BE2C (cell line): ENCODE measurements around the gene FBLN2.

Source experiments
- DNase-seq: peaks from one replicate; pipeline ENCODE4 v3.0.0-alpha.2; 2020
- H3K27me3 ChIP-seq: fragments of 250-450 bp; sonication (Bioruptor Pico); 2 replicates; pipeline ENCODE4 v1.5.1; 2020; ENCODE audit warnings: mild to moderate bottlenecking
- H3K36me3 ChIP-seq: fragments of 250-450 bp; sonication (Bioruptor Pico); 2 replicates; pipeline ENCODE4 v1.5.1; 2020; ENCODE audit warnings: mild to moderate bottlenecking
- H3K4me1 ChIP-seq: fragments of 250-450 bp; sonication (Bioruptor Pico); 2 replicates; pipeline ENCODE4 v1.5.1; 2020
- H3K4me3 ChIP-seq: 2 replicates; pipeline ENCODE4 v1.5.1; 2011; ENCODE audit warnings: low read depth, low read length
- H3K9me3 ChIP-seq: fragments of 250-450 bp; sonication (Bioruptor Pico); 2 replicates; pipeline ENCODE4 v1.5.1; 2020
- CTCF ChIP-seq: IDR thresholded peaks from 2 replicates; pipeline ENCODE4 v1.5.1; 2012; ENCODE audit warnings: mild to moderate bottlenecking, low read depth, low read length

The FBLN2 gene

GRCh38 chr3:13617097-13617738 lies 68.3 kb downstream of the FBLN2 start:
- no peak overlapping the region for H3K4me3 ChIP-seq
- H3K36me3 ChIP-seq: no peaks in the 10 kb centered on the region
- no peak for DNase-seq
- TF ChIP-seq CTCF: no peak
- no peaks in the 10 kb centered on the region for H3K27me3 ChIP-seq
- H3K4me1 ChIP-seq: peaks cover 4% of the 10 kb centered on the region; the same call in 1 of the 2 replicates
- no peaks in the 10 kb centered on the region for H3K9me3 ChIP-seq

GRCh38 chr3:13617981-13618380 lies 69.1 kb downstream of the FBLN2 start:
- no peak for TF ChIP-seq CTCF

GRCh38 chr3:13618836-13619235 lies 69.9 kb downstream of the FBLN2 start:
- Histone ChIP-seq H3K4me1 (peaks cover 5% of the 10 kb centered on the region; the same call in 1 of the 2 replicates), H3K36me3 (no peaks in the 10 kb centered on the region), H3K27me3 (no peaks in the 10 kb centered on the region), H3K4me3 (no peak overlapping the region), H3K9me3 (no peaks in the 10 kb centered on the region)
- DNase-seq: no peak
- no peak for TF ChIP-seq CTCF

More at GRCh38 chr3:13617981-13618380, 69.1 kb downstream of the FBLN2 start:
- Histone ChIP-seq H3K9me3 (no peaks in the 10 kb centered on the region), H3K36me3 (no peaks in the 10 kb centered on the region), H3K4me3 (no peak overlapping the region), H3K27me3 (no peaks in the 10 kb centered on the region), H3K4me1 (peaks cover 5% of the 10 kb centered on the region; the same call in 1 of the 2 replicates)
- DNase-seq: no peak

GRCh38 chr3:13619661-13620230 lies 70.8 kb downstream of the FBLN2 start:
- Histone ChIP-seq H3K27me3 (no peaks in the 10 kb centered on the region), H3K36me3 (no peaks in the 10 kb centered on the region), H3K4me1 (peaks cover 5% of the 10 kb centered on the region; the same call in 1 of the 2 replicates), H3K9me3 (no peaks in the 10 kb centered on the region), H3K4me3 (no peak overlapping the region)
- no peak for DNase-seq
- no peak for TF ChIP-seq CTCF

GRCh38 chr3:13620281-13620680 lies 71.4 kb downstream of the FBLN2 start:
- no peak for DNase-seq
- H3K4me1 ChIP-seq: peaks cover 5% of the 10 kb centered on the region; the same call in 1 of the 2 replicates
- H3K36me3 ChIP-seq: no peaks in the 10 kb centered on the region
- H3K4me3 ChIP-seq: no peak overlapping the region
- TF ChIP-seq CTCF: no peak
- H3K27me3 ChIP-seq: no peaks in the 10 kb centered on the region
- H3K9me3 ChIP-seq: no peaks in the 10 kb centered on the region

GRCh38 chr3:13620776-13621365 lies 71.9 kb downstream of the FBLN2 start:
- H3K27me3 ChIP-seq: no peaks in the 10 kb centered on the region

More at GRCh38 chr3:13620776-13621365, 71.9 kb downstream of the FBLN2 start:
- Histone ChIP-seq H3K4me1 (peaks cover 5% of the 10 kb centered on the region; the same call in 1 of the 2 replicates), H3K9me3 (no peaks in the 10 kb centered on the region), H3K36me3 (no peaks in the 10 kb centered on the region), H3K4me3 (no peak overlapping the region)
- no peak for TF ChIP-seq CTCF
- no peak for DNase-seq
